GM12878 (cell line): ENCODE data around the gene EEFSEC. TPM values are rescaled to one million over a fixed set of nuclear protein-coding genes. Genes with fewer than 3 reads are reported as not detected.

ENCODE experiments used
- ATAC-seq: fragments of 200-7000 bp; cut with Tn5 transposase; 3 replicates; pipeline ENCODE4 v1.9.1; 2020; ENCODE audit warnings: mild to moderate bottlenecking, moderate library complexity
- BruUV-seq: library from RNA; stranded (reverse); fragments of 400-500 nt; replicated peaks from 2 replicates; lab custom pipeline; 2021; lab: Mats Ljungman, UMichigan
- CTCF ChIA-PET: fragments of 300-600 bp; sonication (Branson Sonifier 250); formaldehyde crosslinking; extraction: SDS; loops from one replicate; lab custom pipeline; 2021; ENCODE audit warnings: inconsistent platforms; lab: Yijun Ruan, JAX
- POLR2A ChIA-PET: fragments of 350-600 bp; formaldehyde crosslinking; extraction: SDS; loops from one replicate; lab custom pipeline; 2021; ENCODE audit warnings: inconsistent platforms; lab: Charles Lee
- RAD21 ChIA-PET: fragments of 300-600 bp; sonication (Branson Sonifier 250); formaldehyde crosslinking; loops from one replicate; lab custom pipeline; 2023; ENCODE audit warnings: antibody characterized with exemption; ENCODE audit not compliant: unreplicated experiment; lab: Charles Lee
- SMC1A ChIA-PET: fragments of 300-600 bp; sonication (Branson Sonifier 250); formaldehyde crosslinking; loops from one replicate; lab custom pipeline; 2023; ENCODE audit not compliant: unreplicated experiment, uncharacterized antibody; lab: Charles Lee
- DNase-seq: peaks from one replicate; pipeline ENCODE4 v3.0.0-alpha.2; 2011; ENCODE audit warnings: low read depth, low spot score
- FAIRE-seq: peaks from 3 replicates; lab custom pipeline; 2011; peaks lifted over from hg19 to GRCh38; lab: Jason Lieb, UNC
- H2AFZ ChIP-seq: 2 replicates; pipeline ENCODE4 v1.6.0; 2011; ENCODE audit warnings: low read depth, low read length, control low read depth; ENCODE audit not compliant: control insufficient read depth
- H3K27ac ChIP-seq: 2 replicates; pipeline ENCODE4 v1.5.1; 2011; ENCODE audit warnings: control low read depth; ENCODE audit not compliant: control insufficient read depth, insufficient read depth
- H3K27me3 ChIP-seq, 2 experiments: replicated peaks in 1 of 2; 2 replicates each; pipeline versions ENCODE4 v1.6.0 to v1.6.1; 2011; ENCODE audit warnings: low read length in 1 of 2; ENCODE audit not compliant: control insufficient read depth in 2 of 2, insufficient read depth in 2 of 2
- H3K36me3 ChIP-seq, 2 experiments: 2 replicates each; pipeline ENCODE4 v1.5.1; 2011; ENCODE audit warnings: low read length in 1 of 2; ENCODE audit not compliant: control insufficient read depth in 2 of 2, insufficient read depth in 2 of 2
- H3K4me1 ChIP-seq: 2 replicates; pipeline ENCODE4 v1.6.1; 2011; ENCODE audit warnings: mild to moderate bottlenecking, low read length, moderate library complexity, mixed read lengths; ENCODE audit not compliant: control insufficient read depth, insufficient read depth
- H3K4me2 ChIP-seq: 2 replicates; pipeline ENCODE4 v1.6.0; 2011; ENCODE audit warnings: control low read depth; ENCODE audit not compliant: control insufficient read depth, insufficient read depth
- H3K4me3 ChIP-seq: fragments of 200-600 bp; sonication (generic); 2 replicates; pipeline ENCODE4 v1.5.1; 2016
- H3K79me2 ChIP-seq: 2 replicates; pipeline ENCODE4 v1.6.0; 2011; ENCODE audit warnings: low read length; ENCODE audit not compliant: control insufficient read depth, insufficient read depth
- H3K9ac ChIP-seq: 2 replicates; pipeline ENCODE4 v1.8.0; 2011; ENCODE audit warnings: low read length, control low read depth, mixed read lengths; ENCODE audit not compliant: control insufficient read depth, insufficient read depth
- H3K9me3 ChIP-seq: replicated peaks from 3 replicates; pipeline ENCODE4 v1.5.1; 2011; ENCODE audit warnings: mild to moderate bottlenecking, low read length; ENCODE audit not compliant: control insufficient read depth, insufficient read depth
- H4K20me1 ChIP-seq: 2 replicates; pipeline ENCODE4 v1.6.0; 2011; ENCODE audit not compliant: control insufficient read depth, insufficient read depth
- BCL11A ChIP-seq: IDR thresholded peaks from 2 replicates; pipeline ENCODE4 v1.6.1; 2011; ENCODE audit warnings: low read depth, low read length
- CHD1 ChIP-seq: IDR thresholded peaks from 2 replicates; pipeline ENCODE4 v1.6.1; 2012; ENCODE audit warnings: low read depth, low read length, improper control_type of control experiment
- E4F1 ChIP-seq: fragments of 450-650 bp; IDR thresholded peaks from 2 replicates; pipeline ENCODE4 v1.6.1; 2018; ENCODE audit warnings: borderline replicate concordance, mild to moderate bottlenecking; ENCODE audit not compliant: partially characterized antibody
- EGR1 ChIP-seq, 2 experiments: IDR thresholded peaks; 1 replicate in 1 of 2; 2 replicates in 1 of 2; pipeline ENCODE4 v1.6.1; 2011 to 2012; ENCODE audit warnings: low read depth in 2 of 2, low read length in 2 of 2, borderline replicate concordance in 1 of 2, mild to moderate bottlenecking in 1 of 2, moderate library complexity in 1 of 2
- GABPA ChIP-seq: IDR thresholded peaks from 2 replicates; pipeline ENCODE4 v1.6.1; 2014; ENCODE audit warnings: antibody characterized with exemption, low read depth, mild to moderate bottlenecking, inconsistent platforms
- HDAC2 ChIP-seq: fragments of 200-600 bp; sonication (generic); IDR thresholded peaks from 2 replicates; pipeline ENCODE4 v1.6.1; 2017
- MTA2 ChIP-seq: fragments of 450-650 bp; IDR thresholded peaks from 2 replicates; pipeline ENCODE4 v1.6.1; 2016; ENCODE audit warnings: low read depth, mild to moderate bottlenecking, moderate library complexity
- NKRF ChIP-seq: fragments of 450-650 bp; conservative IDR thresholded peaks from 2 replicates; pipeline ENCODE4 v1.6.1; 2017; ENCODE audit warnings: mild to moderate bottlenecking, moderate library complexity
- RAD51 ChIP-seq: fragments of 450-650 bp; IDR thresholded peaks from 2 replicates; pipeline ENCODE4 v1.6.1; 2016; ENCODE audit warnings: moderate library complexity, mild to moderate bottlenecking, inconsistent platforms
- ZBTB11 ChIP-seq: fragments of 450-650 bp; formaldehyde crosslinking; IDR thresholded peaks from 2 replicates; pipeline ENCODE4 v1.5.0; 2022; ENCODE audit warnings: mild to moderate bottlenecking, missing genetic modification characterization
- ZNF687 ChIP-seq: fragments of 450-650 bp; IDR thresholded peaks from 2 replicates; pipeline ENCODE4 v1.6.1; 2017; ENCODE audit warnings: mild to moderate bottlenecking, moderate library complexity
- WGBS: methylation state at CpG from one replicate; pipeline ENCODE4 v1.1.6; 2016; ENCODE audit warnings: low lambda C conversion rate; ENCODE audit not compliant: insufficient replicate concordance, insufficient coverage; ENCODE audit errors: missing lambda C conversion rate; 5-methylcytosine and 5-hydroxymethylcytosine counted together
- in situ Hi-C: fragments of 300-500 bp; cut with MboI; formaldehyde crosslinking; loops from 9 replicates; pipeline ENCODE4 v1.14.3; 2018; ENCODE audit warnings: mixed read lengths
- intact Hi-C: fragments of 100-400 bp; cut with micrococcal nuclease; formaldehyde crosslinking; loops from one replicate; pipeline ENCODE4 v1.14.2; 2022; ENCODE audit not compliant: unreplicated experiment
- polyA plus RNA-seq, 11 experiments: library from polyadenylated mRNA; depleted of rRNA in 4 of 11; unstranded in 6 of 11; stranded (reverse) in 5 of 11; fragments of >200 nt; fragmentation: Nextera tagmentation in 4 of 11; fragmentation: Illumina TruSeq in 1 of 11; extraction: Ambion mirVana in 4 of 11; extraction: Trizol in 1 of 11; gene quantifications; 1 replicate in 1 of 11; 2 replicates in 10 of 11; pipeline versions ENCODE4 v1.2.1 to v1.2.3, GENCODE V29; 2011 to 2016; ENCODE audit warnings: inconsistent platforms in 2 of 11, missing spikeins in 2 of 11, low read depth in 1 of 11
- total RNA-seq, 4 experiments: library from RNA; depleted of rRNA in 3 of 4; stranded (reverse); fragments of >200 nt in 3 of 4; fragmentation: Illumina TruSeq in 1 of 4; extraction: Trizol in 1 of 4; gene quantifications; 2 replicates each; pipeline versions ENCODE4 v1.2.1 to v1.2.3, GENCODE V29; 2013 to 2021

The EEFSEC gene
- total and polyA plus RNA-seq, 10 of the 15 experiments (the other 5 are each of a cell fraction or from before 2014, with no cell fraction given): 0.29 to 29.1 (median 16.1) TPM

GRCh38 chr3:128435058-128435457 is 281.8 kb downstream of the EEFSEC start:
- H3K79me2 ChIP-seq: no peaks in the 10 kb centered on the region
- in situ Hi-C loops: no loop called here
- no peaks in the 10 kb centered on the region for H3K4me1 ChIP-seq
- TF ChIP-seq CHD1 (no peak), ZBTB11 (CRISPR knock-in tag) (no peak), BCL11A (no peak), ZNF687 (no peak), GABPA (no peak), EGR1 (IDR thresholded peaks at IDR 0.05; ENCODE audit: borderline replicate concordance in 1 of 2, low read depth in 2 of 2, low read length in 2 of 2) (no peak), E4F1 (no peak), HDAC2 (no peak), RAD51 (no peak), NKRF (no peak), MTA2 (no peak)
- ChIA-PET SMC1A (no interaction called here), CTCF (no interaction called here), RAD21 (no interaction called here), POLR2A (no interaction called here)
- no peak for ATAC-seq
- WGBS: 15% methylated on average over 6 of the region's 6 CpGs
- FAIRE-seq: no peak
- DNase-seq: no peak
- intact Hi-C loops: no loop called here
- no peak overlapping the region for H3K9ac ChIP-seq
- no peaks in the 10 kb centered on the region for H3K36me3 ChIP-seq
- no peak overlapping the region for H3K4me2 ChIP-seq
- H3K27me3 ChIP-seq: peaks cover 6 to 17% of the 10 kb centered on the region in 2 experiments
- H3K9me3 ChIP-seq: no peaks in the 10 kb centered on the region
- no peaks in the 10 kb centered on the region; the same call in 1 of the 2 replicates for H4K20me1 ChIP-seq
- BruUV-seq: no TSS peak
- H3K4me3 ChIP-seq: no peak overlapping the region
- no peak overlapping the region for H3K27ac ChIP-seq
- H2AFZ ChIP-seq: no peak overlapping the region
